IMR-90 (cell line): ENCODE measurements around the gene AQP7.
"Not testable (repeated sequence)": the region's sequence is repeated elsewhere in the genome, so short reads cannot be mapped to it uniquely, and the experiment has no call there.

Experiments
- BHLHE40 ChIP-seq: fragments of 150-350 bp; IDR thresholded peaks from 2 replicates; pipeline ENCODE4 v1.6.1; 2016; ENCODE audit warnings: mild to moderate bottlenecking, low read depth, low read length
- TF ChIP-seq, protein P1 (sequence below): conservative IDR thresholded peaks from 2 replicates; pipeline ENCODE4 v1.5.1; 2012; ENCODE audit warnings: mild to moderate bottlenecking, low read depth, low read length, improper control_type of control experiment

DNA sequence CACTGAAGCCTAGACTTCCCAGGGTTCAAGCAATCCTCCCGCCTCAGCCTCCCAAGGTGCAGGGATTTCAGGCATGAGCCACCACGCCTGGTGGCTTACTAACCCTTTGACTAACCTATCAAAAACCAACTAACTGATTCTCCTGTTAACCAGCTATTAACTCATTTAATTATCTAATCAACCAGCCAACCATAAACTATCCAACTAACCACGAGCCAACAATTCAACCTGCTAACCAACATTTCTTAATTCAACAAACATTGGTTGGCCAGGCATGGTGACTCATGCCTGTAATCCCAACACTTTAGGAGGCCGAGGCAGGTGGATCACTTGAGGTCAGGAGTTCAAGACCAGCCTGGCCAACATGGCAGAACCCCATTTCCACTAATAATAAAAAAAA, 3.3 kb downstream of the AQP7 start:
- TF ChIP-seq, protein P1, sequence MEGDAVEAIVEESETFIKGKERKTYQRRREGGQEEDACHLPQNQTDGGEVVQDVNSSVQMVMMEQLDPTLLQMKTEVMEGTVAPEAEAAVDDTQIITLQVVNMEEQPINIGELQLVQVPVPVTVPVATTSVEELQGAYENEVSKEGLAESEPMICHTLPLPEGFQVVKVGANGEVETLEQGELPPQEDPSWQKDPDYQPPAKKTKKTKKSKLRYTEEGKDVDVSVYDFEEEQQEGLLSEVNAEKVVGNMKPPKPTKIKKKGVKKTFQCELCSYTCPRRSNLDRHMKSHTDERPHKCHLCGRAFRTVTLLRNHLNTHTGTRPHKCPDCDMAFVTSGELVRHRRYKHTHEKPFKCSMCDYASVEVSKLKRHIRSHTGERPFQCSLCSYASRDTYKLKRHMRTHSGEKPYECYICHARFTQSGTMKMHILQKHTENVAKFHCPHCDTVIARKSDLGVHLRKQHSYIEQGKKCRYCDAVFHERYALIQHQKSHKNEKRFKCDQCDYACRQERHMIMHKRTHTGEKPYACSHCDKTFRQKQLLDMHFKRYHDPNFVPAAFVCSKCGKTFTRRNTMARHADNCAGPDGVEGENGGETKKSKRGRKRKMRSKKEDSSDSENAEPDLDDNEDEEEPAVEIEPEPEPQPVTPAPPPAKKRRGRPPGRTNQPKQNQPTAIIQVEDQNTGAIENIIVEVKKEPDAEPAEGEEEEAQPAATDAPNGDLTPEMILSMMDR, result not testable (repeated sequence)
- not testable (repeated sequence) for TF ChIP-seq BHLHE40
